CD4-positive, alpha-beta memory T cell (primary cell): ENCODE measurements around the gene MMP23B. TPM values are rescaled to one million over a fixed set of nuclear protein-coding genes. Genes with fewer than 3 reads are reported as not detected.
"Not testable (repeated sequence)": the region's sequence is repeated elsewhere in the genome, so short reads cannot be mapped to it uniquely, and the experiment has no call there.

Source experiments
- CTCF ChIA-PET: fragments of 350-600 bp; sonication (Branson Sonifier 250); formaldehyde crosslinking; loops from one replicate; lab custom pipeline; 2021; ENCODE audit warnings: inconsistent platforms; ENCODE audit not compliant: partially characterized antibody; lab: Charles Lee
- POLR2A ChIA-PET: fragments of 350-600 bp; sonication (Branson Sonifier 250); formaldehyde crosslinking; loops from one replicate; lab custom pipeline; 2021; ENCODE audit not compliant: partially characterized antibody; lab: Charles Lee
- DNase-seq, 5 donors: peaks; one replicate each; pipeline versions ENCODE4 v3.0.0 to v3.0.0-alpha.2; 2020 to 2022; ENCODE audit warnings: mixed read lengths in 1 of 5
- H3K27ac ChIP-seq: one replicate; pipeline ENCODE4 v1.7.0; 2013; ENCODE audit warnings: low read depth, low read length
- H3K27me3 ChIP-seq: 2 replicates; pipeline ENCODE4 v1.7.0; 2013; ENCODE audit warnings: mild to moderate bottlenecking, low read length, moderate library complexity; ENCODE audit not compliant: insufficient read depth
- H3K36me3 ChIP-seq: 2 replicates; pipeline ENCODE4 v1.7.0; 2013; ENCODE audit warnings: mild to moderate bottlenecking, low read length, moderate library complexity; ENCODE audit not compliant: insufficient read depth
- H3K4me1 ChIP-seq: 2 replicates; pipeline ENCODE4 v1.7.0; 2013; ENCODE audit warnings: mild to moderate bottlenecking, low read length, moderate library complexity; ENCODE audit not compliant: insufficient read depth
- H3K4me3 ChIP-seq, 2 donors: one replicate each; pipeline ENCODE4 v1.7.0; 2013; ENCODE audit warnings: low read length in 2 of 2, mild to moderate bottlenecking in 1 of 2
- H3K9me3 ChIP-seq, 2 donors: one replicate each; pipeline ENCODE4 v1.7.0; 2013; ENCODE audit warnings: low read length in 2 of 2, control low read depth in 1 of 2; ENCODE audit not compliant: control insufficient read depth in 1 of 2
- H3K27ac Mint-ChIP-seq, 7 donors: one replicate each; pipeline ENCODE4 v1.8.0; 2020 to 2021; ENCODE audit warnings: mixed read lengths in 7 of 7, mild to moderate bottlenecking in 6 of 7, inconsistent platforms in 3 of 7, moderate library complexity in 3 of 7
- H3K27me3 Mint-ChIP-seq, 2 donors: one replicate each; pipeline ENCODE4 v1.8.0; 2020 to 2021; ENCODE audit warnings: mixed read lengths in 2 of 2
- H3K36me3 Mint-ChIP-seq, 2 donors: one replicate each; pipeline ENCODE4 v1.8.0; 2020 to 2021; ENCODE audit warnings: mixed read lengths in 2 of 2, inconsistent platforms in 1 of 2, mild to moderate bottlenecking in 1 of 2
- H3K4me1 Mint-ChIP-seq, 4 donors: one replicate each; pipeline ENCODE4 v1.8.0; 2020 to 2021; ENCODE audit warnings: mixed read lengths in 4 of 4, mild to moderate bottlenecking in 1 of 4
- H3K4me3 Mint-ChIP-seq, 8 donors: one replicate each; pipeline ENCODE4 v1.8.0; 2020 to 2021; ENCODE audit warnings: mixed read lengths in 8 of 8, mild to moderate bottlenecking in 7 of 8, moderate library complexity in 6 of 8, inconsistent platforms in 3 of 8
- H3K9me3 Mint-ChIP-seq, 8 donors: one replicate each; pipeline ENCODE4 v1.8.0; 2020 to 2021; ENCODE audit warnings: mixed read lengths in 8 of 8, mild to moderate bottlenecking in 5 of 8, inconsistent platforms in 3 of 8, moderate library complexity in 1 of 8
- intact Hi-C: fragments of 100-400 bp; cut with micrococcal nuclease; formaldehyde crosslinking; loops from one replicate; pipeline ENCODE4 v1.15.1; 2023
- polyA plus RNA-seq, 2 donors: library from polyadenylated mRNA; unstranded; fragments of 300-500 nt; fragmentation: Illumina TruSeq; gene quantifications; one replicate each; pipeline ENCODE4 v1.2.3, GENCODE V29; 2021
- total RNA-seq, 2 experiments: library from RNA; stranded (reverse); gene quantifications; one replicate each; pipeline ENCODE4 v1.2.3, GENCODE V29; 2021

Gene MMP23B
- total and polyA plus RNA-seq, 4 experiments from 2014 or later = 0.53 to 3.7 (median 3.5) TPM; not detected in 1

DNA sequence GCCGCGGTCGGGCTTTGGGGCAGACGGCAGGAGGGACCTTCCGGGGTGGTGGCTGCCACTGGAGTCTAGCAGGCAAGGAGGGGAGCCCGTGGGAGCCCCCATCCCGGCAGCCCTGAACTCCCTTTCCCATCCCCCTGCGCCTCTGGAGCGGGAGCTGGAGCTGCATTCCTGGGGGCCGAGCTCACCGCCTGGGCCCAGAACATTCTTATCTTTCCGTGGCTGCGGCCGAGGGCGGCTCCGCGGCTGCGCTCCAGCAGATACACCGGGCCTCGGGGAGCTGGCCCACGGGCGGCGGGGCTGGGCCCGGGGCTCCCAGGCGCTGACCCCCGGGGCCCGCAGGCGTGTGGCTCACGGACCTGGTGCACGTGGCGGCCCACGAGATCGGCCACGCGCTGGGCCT is 1.4 kb downstream of the MMP23B start:
- H3K4me3 ChIP-seq, POLR2A ChIA-PET, H3K9me3 Mint-ChIP-seq, DNase-seq, H3K27ac Mint-ChIP-seq, H3K27me3 Mint-ChIP-seq, intact Hi-C loops, H3K4me1 Mint-ChIP-seq, H3K27ac ChIP-seq, H3K27me3 ChIP-seq, H3K4me3 Mint-ChIP-seq, H3K36me3 Mint-ChIP-seq, H3K36me3 ChIP-seq, CTCF ChIA-PET, H3K9me3 ChIP-seq: not testable (repeated sequence)
- peaks cover 19% of the 10 kb centered on the region for H3K4me1 ChIP-seq

- intact Hi-C loops, H3K36me3 Mint-ChIP-seq, H3K27ac ChIP-seq, H3K27me3 Mint-ChIP-seq, DNase-seq, H3K9me3 Mint-ChIP-seq, H3K9me3 ChIP-seq, H3K4me3 Mint-ChIP-seq, H3K36me3 ChIP-seq, POLR2A ChIA-PET, H3K4me1 Mint-ChIP-seq, H3K4me3 ChIP-seq, H3K27ac Mint-ChIP-seq, H3K27me3 ChIP-seq, CTCF ChIA-PET: not testable (repeated sequence)
- peaks cover 15% of the 10 kb centered on the region for H3K4me1 ChIP-seq
Observed at GRCh38 chr1:1634613-1635012, 2.6 kb downstream of the MMP23B start.

GRCh38 chr1:1636621-1637478 is 4.9 kb downstream of the MMP23B start:
- H3K27me3 ChIP-seq, intact Hi-C loops, H3K9me3 Mint-ChIP-seq, H3K27ac ChIP-seq, H3K4me3 ChIP-seq, H3K36me3 Mint-ChIP-seq, POLR2A ChIA-PET, CTCF ChIA-PET, H3K9me3 ChIP-seq, H3K27me3 Mint-ChIP-seq, H3K4me1 Mint-ChIP-seq, H3K27ac Mint-ChIP-seq, H3K36me3 ChIP-seq, H3K4me1 ChIP-seq: not testable (repeated sequence)
- H3K4me3 Mint-ChIP-seq = peak overlapping the region in 1 of 8 donors; percentile 30
- peak in 1 of 5 donors; percentile 29 for DNase-seq

- H3K4me1 Mint-ChIP-seq, H3K27me3 ChIP-seq, H3K4me3 Mint-ChIP-seq, H3K27ac ChIP-seq, H3K4me3 ChIP-seq, intact Hi-C loops, H3K27ac Mint-ChIP-seq, H3K36me3 Mint-ChIP-seq, POLR2A ChIA-PET, H3K4me1 ChIP-seq, CTCF ChIA-PET, H3K9me3 Mint-ChIP-seq, H3K36me3 ChIP-seq, H3K27me3 Mint-ChIP-seq, H3K9me3 ChIP-seq: not testable (repeated sequence)
- DNase-seq = peak in 1 of 5 donors; percentile 31
Observed at GRCh38 chr1:1637479-1637875, 5.5 kb downstream of the MMP23B start.

- H3K27ac Mint-ChIP-seq, CTCF ChIA-PET, H3K9me3 ChIP-seq, intact Hi-C loops, H3K4me3 ChIP-seq, H3K4me1 ChIP-seq, H3K36me3 ChIP-seq, H3K27me3 Mint-ChIP-seq, H3K9me3 Mint-ChIP-seq, H3K27me3 ChIP-seq, H3K27ac ChIP-seq, H3K36me3 Mint-ChIP-seq, DNase-seq, H3K4me3 Mint-ChIP-seq, H3K4me1 Mint-ChIP-seq: not testable (repeated sequence)
- POLR2A ChIA-PET = interaction anchor here (1.0 kb wide), 1 partner anchor 8 kb away, joined by 4 read pairs; no protein-coding TSS in a partner anchor
Observed at GRCh38 chr1:1638528-1638927, 6.6 kb downstream of the MMP23B start.

DNA sequence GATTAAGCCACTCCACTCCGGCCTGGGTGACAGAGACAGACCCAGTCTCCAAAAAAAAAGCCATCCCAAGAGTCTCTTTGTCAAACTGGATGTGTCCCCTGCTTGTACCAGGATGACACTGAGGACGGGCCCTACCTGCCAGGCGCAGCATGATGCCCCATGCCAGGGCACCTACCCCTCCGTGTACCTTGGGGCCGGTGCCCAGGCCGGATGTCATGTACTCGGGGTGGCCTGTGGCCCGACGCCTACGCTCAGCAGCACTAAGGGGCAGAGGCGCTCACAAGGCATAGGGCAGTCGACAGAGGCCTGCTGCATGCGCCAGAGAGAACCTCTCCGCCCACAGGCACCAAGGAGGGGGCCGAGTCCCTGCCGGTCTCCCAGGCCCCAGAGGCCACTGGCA is 7.4 kb downstream of the MMP23B start:
- H3K4me3 Mint-ChIP-seq, H3K4me3 ChIP-seq, DNase-seq, H3K36me3 Mint-ChIP-seq, H3K4me1 Mint-ChIP-seq, H3K9me3 ChIP-seq, H3K36me3 ChIP-seq, H3K4me1 ChIP-seq, H3K27me3 ChIP-seq, H3K27me3 Mint-ChIP-seq, intact Hi-C loops, H3K27ac ChIP-seq, H3K9me3 Mint-ChIP-seq, CTCF ChIA-PET: not testable (repeated sequence)
- peak overlapping the region in 1 of 7 donors; percentile 64 for H3K27ac Mint-ChIP-seq
- POLR2A ChIA-PET = interaction anchor here (1.0 kb wide), 1 partner anchor 9 kb away, joined by 4 read pairs; no protein-coding TSS in a partner anchor

GRCh38 chr1:1640081-1640480 is 8.1 kb downstream of the MMP23B start:
- H3K27ac ChIP-seq, intact Hi-C loops: not testable (repeated sequence)

More at GRCh38 chr1:1640081-1640480, 8.1 kb downstream of the MMP23B start:
- H3K4me1 Mint-ChIP-seq, H3K27me3 Mint-ChIP-seq, CTCF ChIA-PET, H3K36me3 Mint-ChIP-seq, H3K27me3 ChIP-seq, H3K9me3 Mint-ChIP-seq, DNase-seq, H3K27ac Mint-ChIP-seq, H3K4me1 ChIP-seq, H3K9me3 ChIP-seq, H3K4me3 ChIP-seq, H3K36me3 ChIP-seq, POLR2A ChIA-PET, H3K4me3 Mint-ChIP-seq: not testable (repeated sequence)
